Measurements from ENCODE around the gene IFT20. TPM values are rescaled to one million over a fixed set of nuclear protein-coding genes. Genes with fewer than 3 reads are reported as not detected.
A peak's percentile ranks its signal among the peaks of the same experiment; 100 is the strongest.

Gene IFT20
- total and polyA plus RNA-seq, 9 of the 15 experiments (the other 6 are each of a cell fraction or from before 2014, with no cell fraction given): 11.2 to 38.6 (median 20.1) TPM

DNA sequence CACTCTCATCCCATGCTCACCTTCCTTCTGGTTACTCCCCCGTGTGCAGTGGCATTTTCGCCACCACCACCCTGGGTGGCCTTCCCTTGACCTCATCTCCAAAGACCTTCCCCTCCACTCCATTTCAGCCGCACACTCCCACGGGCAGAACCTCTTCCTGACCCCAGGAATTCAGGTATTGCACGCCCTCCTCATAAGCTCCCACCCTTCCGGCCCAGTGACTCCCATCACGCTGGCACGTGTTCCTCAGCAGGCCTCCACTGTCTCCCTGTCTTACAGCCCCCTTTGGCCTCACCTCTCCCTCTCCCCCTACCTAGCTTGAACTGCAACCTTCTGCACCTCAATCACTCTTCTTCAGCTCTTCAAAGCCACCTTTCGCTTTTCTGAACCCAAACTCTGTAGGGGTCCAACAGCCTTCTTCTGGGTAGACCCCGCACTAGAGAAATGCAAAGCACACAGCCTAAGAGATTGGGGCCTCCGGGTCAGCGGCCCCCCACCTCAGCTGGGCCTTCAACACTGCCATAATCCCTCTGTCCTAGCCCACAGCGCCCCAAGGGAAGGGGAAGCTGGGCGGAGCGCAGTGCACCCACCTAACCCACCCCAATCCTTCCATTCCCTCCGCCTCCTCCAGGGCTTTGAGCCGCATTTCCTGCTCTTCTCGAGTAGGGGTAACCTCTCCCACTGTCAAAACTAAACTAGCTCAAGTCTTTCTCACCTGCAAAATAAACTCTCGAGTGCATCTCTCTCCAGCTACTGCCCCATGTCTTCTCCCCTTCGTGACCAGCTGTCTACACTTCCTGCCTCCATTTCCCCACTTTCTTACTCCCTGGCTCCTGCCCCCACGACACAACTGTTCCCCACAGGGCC lies 17.9 kb downstream of the IFT20 start (continued):
- TF ChIP-seq, protein P1, sequence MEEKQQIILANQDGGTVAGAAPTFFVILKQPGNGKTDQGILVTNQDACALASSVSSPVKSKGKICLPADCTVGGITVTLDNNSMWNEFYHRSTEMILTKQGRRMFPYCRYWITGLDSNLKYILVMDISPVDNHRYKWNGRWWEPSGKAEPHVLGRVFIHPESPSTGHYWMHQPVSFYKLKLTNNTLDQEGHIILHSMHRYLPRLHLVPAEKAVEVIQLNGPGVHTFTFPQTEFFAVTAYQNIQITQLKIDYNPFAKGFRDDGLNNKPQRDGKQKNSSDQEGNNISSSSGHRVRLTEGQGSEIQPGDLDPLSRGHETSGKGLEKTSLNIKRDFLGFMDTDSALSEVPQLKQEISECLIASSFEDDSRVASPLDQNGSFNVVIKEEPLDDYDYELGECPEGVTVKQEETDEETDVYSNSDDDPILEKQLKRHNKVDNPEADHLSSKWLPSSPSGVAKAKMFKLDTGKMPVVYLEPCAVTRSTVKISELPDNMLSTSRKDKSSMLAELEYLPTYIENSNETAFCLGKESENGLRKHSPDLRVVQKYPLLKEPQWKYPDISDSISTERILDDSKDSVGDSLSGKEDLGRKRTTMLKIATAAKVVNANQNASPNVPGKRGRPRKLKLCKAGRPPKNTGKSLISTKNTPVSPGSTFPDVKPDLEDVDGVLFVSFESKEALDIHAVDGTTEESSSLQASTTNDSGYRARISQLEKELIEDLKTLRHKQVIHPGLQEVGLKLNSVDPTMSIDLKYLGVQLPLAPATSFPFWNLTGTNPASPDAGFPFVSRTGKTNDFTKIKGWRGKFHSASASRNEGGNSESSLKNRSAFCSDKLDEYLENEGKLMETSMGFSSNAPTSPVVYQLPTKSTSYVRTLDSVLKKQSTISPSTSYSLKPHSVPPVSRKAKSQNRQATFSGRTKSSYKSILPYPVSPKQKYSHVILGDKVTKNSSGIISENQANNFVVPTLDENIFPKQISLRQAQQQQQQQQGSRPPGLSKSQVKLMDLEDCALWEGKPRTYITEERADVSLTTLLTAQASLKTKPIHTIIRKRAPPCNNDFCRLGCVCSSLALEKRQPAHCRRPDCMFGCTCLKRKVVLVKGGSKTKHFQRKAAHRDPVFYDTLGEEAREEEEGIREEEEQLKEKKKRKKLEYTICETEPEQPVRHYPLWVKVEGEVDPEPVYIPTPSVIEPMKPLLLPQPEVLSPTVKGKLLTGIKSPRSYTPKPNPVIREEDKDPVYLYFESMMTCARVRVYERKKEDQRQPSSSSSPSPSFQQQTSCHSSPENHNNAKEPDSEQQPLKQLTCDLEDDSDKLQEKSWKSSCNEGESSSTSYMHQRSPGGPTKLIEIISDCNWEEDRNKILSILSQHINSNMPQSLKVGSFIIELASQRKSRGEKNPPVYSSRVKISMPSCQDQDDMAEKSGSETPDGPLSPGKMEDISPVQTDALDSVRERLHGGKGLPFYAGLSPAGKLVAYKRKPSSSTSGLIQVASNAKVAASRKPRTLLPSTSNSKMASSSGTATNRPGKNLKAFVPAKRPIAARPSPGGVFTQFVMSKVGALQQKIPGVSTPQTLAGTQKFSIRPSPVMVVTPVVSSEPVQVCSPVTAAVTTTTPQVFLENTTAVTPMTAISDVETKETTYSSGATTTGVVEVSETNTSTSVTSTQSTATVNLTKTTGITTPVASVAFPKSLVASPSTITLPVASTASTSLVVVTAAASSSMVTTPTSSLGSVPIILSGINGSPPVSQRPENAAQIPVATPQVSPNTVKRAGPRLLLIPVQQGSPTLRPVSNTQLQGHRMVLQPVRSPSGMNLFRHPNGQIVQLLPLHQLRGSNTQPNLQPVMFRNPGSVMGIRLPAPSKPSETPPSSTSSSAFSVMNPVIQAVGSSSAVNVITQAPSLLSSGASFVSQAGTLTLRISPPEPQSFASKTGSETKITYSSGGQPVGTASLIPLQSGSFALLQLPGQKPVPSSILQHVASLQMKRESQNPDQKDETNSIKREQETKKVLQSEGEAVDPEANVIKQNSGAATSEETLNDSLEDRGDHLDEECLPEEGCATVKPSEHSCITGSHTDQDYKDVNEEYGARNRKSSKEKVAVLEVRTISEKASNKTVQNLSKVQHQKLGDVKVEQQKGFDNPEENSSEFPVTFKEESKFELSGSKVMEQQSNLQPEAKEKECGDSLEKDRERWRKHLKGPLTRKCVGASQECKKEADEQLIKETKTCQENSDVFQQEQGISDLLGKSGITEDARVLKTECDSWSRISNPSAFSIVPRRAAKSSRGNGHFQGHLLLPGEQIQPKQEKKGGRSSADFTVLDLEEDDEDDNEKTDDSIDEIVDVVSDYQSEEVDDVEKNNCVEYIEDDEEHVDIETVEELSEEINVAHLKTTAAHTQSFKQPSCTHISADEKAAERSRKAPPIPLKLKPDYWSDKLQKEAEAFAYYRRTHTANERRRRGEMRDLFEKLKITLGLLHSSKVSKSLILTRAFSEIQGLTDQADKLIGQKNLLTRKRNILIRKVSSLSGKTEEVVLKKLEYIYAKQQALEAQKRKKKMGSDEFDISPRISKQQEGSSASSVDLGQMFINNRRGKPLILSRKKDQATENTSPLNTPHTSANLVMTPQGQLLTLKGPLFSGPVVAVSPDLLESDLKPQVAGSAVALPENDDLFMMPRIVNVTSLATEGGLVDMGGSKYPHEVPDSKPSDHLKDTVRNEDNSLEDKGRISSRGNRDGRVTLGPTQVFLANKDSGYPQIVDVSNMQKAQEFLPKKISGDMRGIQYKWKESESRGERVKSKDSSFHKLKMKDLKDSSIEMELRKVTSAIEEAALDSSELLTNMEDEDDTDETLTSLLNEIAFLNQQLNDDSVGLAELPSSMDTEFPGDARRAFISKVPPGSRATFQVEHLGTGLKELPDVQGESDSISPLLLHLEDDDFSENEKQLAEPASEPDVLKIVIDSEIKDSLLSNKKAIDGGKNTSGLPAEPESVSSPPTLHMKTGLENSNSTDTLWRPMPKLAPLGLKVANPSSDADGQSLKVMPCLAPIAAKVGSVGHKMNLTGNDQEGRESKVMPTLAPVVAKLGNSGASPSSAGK (IDR thresholded peaks at IDR 0.05): peak; percentile 94
- TF ChIP-seq ZFX (CRISPR knock-in tag; IDR thresholded peaks at IDR 0.05) (peak; percentile 53; the same call in 1 of the 2 replicates), EHMT2 (IDR thresholded peaks at IDR 0.05) (no peak), POLR2B (IDR thresholded peaks at IDR 0.05; ENCODE audit: low read depth, partially characterized antibody) (no peak), NONO (IDR thresholded peaks at IDR 0.05; ENCODE audit: low read depth in 2 of 2, low read length in 1 of 2) (no peak), TARDBP (IDR thresholded peaks at IDR 0.05) (no peak), EP400 (IDR thresholded peaks at IDR 0.05) (peak; percentile 56; the same call in 1 of the 2 replicates), CREM (IDR thresholded peaks at IDR 0.05; ENCODE audit: low read depth) (no peak), ZKSCAN8 (CRISPR knock-in tag; IDR thresholded peaks at IDR 0.05) (no peak), BHLHE40 (IDR thresholded peaks at IDR 0.05; ENCODE audit: low read length) (peak; percentile 62)
- TF ChIP-seq, protein P2, sequence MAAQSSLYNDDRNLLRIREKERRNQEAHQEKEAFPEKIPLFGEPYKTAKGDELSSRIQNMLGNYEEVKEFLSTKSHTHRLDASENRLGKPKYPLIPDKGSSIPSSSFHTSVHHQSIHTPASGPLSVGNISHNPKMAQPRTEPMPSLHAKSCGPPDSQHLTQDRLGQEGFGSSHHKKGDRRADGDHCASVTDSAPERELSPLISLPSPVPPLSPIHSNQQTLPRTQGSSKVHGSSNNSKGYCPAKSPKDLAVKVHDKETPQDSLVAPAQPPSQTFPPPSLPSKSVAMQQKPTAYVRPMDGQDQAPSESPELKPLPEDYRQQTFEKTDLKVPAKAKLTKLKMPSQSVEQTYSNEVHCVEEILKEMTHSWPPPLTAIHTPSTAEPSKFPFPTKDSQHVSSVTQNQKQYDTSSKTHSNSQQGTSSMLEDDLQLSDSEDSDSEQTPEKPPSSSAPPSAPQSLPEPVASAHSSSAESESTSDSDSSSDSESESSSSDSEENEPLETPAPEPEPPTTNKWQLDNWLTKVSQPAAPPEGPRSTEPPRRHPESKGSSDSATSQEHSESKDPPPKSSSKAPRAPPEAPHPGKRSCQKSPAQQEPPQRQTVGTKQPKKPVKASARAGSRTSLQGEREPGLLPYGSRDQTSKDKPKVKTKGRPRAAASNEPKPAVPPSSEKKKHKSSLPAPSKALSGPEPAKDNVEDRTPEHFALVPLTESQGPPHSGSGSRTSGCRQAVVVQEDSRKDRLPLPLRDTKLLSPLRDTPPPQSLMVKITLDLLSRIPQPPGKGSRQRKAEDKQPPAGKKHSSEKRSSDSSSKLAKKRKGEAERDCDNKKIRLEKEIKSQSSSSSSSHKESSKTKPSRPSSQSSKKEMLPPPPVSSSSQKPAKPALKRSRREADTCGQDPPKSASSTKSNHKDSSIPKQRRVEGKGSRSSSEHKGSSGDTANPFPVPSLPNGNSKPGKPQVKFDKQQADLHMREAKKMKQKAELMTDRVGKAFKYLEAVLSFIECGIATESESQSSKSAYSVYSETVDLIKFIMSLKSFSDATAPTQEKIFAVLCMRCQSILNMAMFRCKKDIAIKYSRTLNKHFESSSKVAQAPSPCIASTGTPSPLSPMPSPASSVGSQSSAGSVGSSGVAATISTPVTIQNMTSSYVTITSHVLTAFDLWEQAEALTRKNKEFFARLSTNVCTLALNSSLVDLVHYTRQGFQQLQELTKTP (IDR thresholded peaks at IDR 0.05; ENCODE audit: low read depth in 1 of 2, partially characterized antibody in 2 of 2): no peak

Measured in K562 (cell line).